C4-2B (cell line): Measurements from ENCODE around the gene SEC24D.

ENCODE experiments used
- H3K27ac ChIP-seq: fragments of 450-650 bp; 2 replicates; pipeline ENCODE4 v1.5.1; 2017
- CTCF ChIP-seq: fragments of 450-650 bp; conservative IDR thresholded peaks from 2 replicates; pipeline ENCODE4 v1.5.1; 2017; ENCODE audit warnings: mild to moderate bottlenecking
- ZFX ChIP-seq: fragments of 450-650 bp; IDR thresholded peaks from 2 replicates; pipeline ENCODE4 v1.6.1; 2017

Gene SEC24D

GRCh38 chr4:118734491-118735205 is 101.3 kb downstream of the SEC24D start:
- H3K27ac ChIP-seq = peak overlapping the region; percentile 45
- no peak for TF ChIP-seq CTCF

- TF ChIP-seq CTCF (no peak), ZFX (no peak)
- no peak overlapping the region for H3K27ac ChIP-seq
Observed at GRCh38 chr4:118732591-118733330, 103.2 kb downstream of the SEC24D start.

GRCh38 chr4:118730683-118731082 is 105.2 kb downstream of the SEC24D start:
- TF ChIP-seq CTCF = no peak
- no peak for TF ChIP-seq ZFX
- H3K27ac ChIP-seq = no peak overlapping the region

- no peak for TF ChIP-seq CTCF
- no peak for TF ChIP-seq ZFX
- H3K27ac ChIP-seq = no peak overlapping the region
Observed at GRCh38 chr4:118729287-118730286, 106.3 kb downstream of the SEC24D start.

- TF ChIP-seq CTCF = no peak
- no peak for TF ChIP-seq ZFX
- no peak overlapping the region for H3K27ac ChIP-seq
Observed at GRCh38 chr4:118727360-118727759, 108.6 kb downstream of the SEC24D start.

- TF ChIP-seq ZFX (no peak), CTCF (no peak)
- no peak overlapping the region for H3K27ac ChIP-seq
Observed at GRCh38 chr4:118723369-118723768, 112.6 kb downstream of the SEC24D start.
